HG03469 (cell line): ENCODE results near the gene MAML3.

ENCODE experiments used
- ATAC-seq: cut with Tn5 transposase; IDR thresholded peaks from one replicate; pipeline ENCODE4 v1.9.1; 2021; ENCODE audit warnings: mild to moderate bottlenecking, moderate library complexity, moderate number of reproducible peaks; ENCODE audit not compliant: unreplicated experiment

The MAML3 gene

GRCh38 chr4:139824882-139825522 is 329.0 kb downstream of the MAML3 start:
- ATAC-seq: no peak

DNA sequence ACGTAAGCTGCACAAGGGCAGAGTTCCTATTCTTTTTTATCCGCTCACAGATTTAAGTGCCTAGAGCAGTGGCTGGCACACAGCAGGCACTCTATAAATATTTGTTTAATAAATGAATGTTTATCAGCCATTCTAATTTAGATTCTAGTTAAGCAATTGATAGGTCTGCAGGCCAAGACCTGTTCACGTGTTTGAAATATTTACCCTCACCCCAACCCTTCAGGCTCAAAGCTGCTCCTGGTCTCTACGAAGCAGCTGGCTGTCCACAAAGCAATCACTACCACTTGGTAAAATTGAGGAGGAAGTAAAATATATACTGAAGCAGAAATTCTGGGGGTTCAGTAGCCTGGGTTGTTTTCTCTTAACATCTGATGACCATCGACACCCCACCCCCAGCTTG is 330.2 kb downstream of the MAML3 start:
- no peak for ATAC-seq

DNA sequence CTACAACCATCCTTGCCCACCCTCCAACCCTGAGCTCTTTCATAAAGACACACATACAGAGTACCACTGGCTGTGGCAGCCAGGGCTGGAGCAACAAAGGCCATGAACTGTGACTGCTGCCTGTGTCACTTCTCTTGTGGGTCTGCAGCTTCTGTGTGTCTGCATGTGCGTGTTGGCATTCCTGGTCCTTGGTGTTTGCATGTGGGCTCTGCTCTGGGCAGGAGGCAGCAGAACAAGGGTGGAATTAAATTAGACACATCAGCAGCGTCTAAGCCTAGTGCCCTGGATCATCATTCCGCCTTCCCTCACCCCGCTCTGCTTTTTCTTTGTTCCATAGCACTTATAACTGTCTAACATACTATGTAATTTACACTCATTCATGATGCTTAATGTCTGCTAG is 330.6 kb downstream of the MAML3 start:
- no peak for ATAC-seq

- ATAC-seq: no peak
Measured at GRCh38 chr4:139822391-139822790, 331.6 kb downstream of the MAML3 start.

GRCh38 chr4:139819082-139819481 is 334.9 kb downstream of the MAML3 start:
- ATAC-seq: no peak

GRCh38 chr4:139817657-139818452 is 336.1 kb downstream of the MAML3 start:
- ATAC-seq: no peak

DNA sequence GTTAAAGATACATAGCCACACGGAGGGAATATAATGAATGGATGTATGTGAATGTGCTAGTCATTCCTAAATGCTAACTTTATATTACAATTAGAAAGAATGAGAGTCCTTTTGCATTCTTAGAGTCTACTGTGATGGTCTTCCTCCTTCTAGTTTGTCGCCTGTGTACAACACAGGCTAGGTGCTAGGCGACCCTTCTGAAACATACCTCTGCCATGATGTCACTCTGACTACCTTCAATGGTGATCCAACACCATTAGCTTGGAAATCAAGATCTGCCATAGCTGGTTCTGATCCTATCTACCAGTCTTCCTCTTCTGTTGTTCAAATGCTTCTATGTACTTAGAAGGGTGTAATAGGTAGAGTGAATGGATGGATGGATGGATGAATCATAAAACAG is 337.1 kb downstream of the MAML3 start:
- no peak for ATAC-seq

GRCh38 chr4:139815778-139816601 is 338.0 kb downstream of the MAML3 start:
- no peak for ATAC-seq

DNA sequence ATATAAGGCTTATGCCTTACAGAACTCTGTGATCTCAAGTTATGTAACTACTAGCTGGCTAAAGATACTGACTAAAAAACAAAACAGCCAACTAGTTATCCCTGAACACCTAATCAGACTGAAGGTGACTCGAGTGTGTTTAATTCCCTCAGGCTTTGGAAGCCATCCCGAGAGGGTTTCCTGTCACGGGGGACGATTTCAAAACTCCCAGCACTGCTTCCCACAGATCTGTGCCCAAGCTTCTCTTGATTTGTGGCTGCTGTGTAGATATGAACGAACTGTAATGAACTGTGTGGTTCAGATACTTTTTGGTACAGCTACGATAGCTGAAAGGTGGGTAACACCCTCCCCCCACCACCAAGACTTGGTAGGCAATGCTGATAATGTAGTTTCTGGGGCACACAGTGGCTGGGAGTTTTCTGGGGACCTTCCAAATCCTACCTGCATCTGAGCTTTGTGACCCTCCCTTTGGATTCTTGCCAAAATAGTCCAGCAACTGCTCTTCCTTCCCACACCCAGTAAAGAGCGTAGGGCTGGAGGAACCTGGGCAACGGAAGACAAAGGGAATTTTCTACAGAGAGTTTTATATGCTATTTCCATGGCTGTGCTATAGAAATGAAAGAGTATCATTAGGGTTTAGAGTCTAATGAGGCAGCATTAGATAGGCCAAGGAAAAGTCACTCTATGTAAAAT is 339.5 kb downstream of the MAML3 start:
- ATAC-seq: no peak

GRCh38 chr4:139813881-139814280 is 340.1 kb downstream of the MAML3 start:
- ATAC-seq: no peak

- no peak for ATAC-seq
Measured at GRCh38 chr4:139810710-139811109, 343.3 kb downstream of the MAML3 start.

DNA sequence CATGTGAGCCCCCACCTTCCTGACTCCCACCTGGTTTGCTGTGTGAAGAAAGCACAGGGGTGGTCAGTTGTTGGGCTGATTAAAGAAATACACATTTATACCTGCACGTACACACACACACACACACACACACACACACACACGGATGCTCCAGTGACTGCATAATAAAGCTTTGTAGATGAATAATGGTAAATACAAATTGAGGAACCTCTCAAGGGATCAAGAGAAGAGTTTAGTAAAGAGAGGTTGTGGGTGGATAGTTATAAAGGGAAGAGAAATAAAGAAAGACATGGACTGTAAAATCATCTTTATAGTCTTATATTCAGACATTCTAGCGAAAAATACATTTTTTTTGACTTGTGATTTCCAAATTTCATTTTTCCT is 344.2 kb downstream of the MAML3 start:
- no peak for ATAC-seq

- ATAC-seq: no peak
Measured at GRCh38 chr4:139808808-139809756, 344.9 kb downstream of the MAML3 start.

DNA sequence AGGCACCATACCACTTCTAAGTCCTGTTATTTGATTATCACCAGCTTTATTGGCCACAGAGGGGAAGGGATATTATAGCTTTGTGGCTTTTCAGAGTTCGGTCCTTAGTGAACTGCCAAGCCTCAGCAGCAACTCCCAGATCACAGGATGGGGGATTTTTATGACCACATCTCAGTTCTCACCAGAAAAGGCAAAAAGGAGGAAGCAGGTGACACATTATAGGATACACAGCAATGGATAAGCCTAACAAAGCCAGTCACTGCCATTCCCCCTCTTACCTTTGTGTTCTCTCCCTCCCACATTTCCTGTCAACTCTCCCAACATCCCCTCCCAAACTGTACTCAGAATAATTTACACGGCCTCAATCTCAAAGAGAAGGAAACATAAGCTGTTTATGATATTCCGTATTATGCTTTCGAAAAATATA is 345.6 kb downstream of the MAML3 start:
- no peak for ATAC-seq

DNA sequence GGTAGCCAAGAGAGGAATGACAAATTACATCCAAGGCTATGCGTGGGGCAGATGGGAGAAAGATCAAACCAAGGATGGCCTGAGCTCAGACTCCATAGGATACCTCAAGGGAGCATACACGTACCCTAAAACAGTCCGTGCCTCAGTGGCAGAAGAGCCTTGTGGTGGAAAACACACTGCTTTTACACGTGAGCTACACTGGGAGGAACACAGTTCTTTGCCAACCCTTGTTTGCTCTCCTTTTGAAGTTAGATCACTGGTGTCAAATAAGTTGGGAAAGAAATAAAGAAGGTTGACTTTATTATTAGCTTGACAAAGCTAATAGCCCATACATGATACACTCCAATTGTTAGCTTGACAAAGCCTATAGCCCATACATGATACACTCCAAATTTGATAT is 346.5 kb downstream of the MAML3 start:
- no peak for ATAC-seq

GRCh38 chr4:139806929-139807328 is 347.1 kb downstream of the MAML3 start:
- no peak for ATAC-seq

DNA sequence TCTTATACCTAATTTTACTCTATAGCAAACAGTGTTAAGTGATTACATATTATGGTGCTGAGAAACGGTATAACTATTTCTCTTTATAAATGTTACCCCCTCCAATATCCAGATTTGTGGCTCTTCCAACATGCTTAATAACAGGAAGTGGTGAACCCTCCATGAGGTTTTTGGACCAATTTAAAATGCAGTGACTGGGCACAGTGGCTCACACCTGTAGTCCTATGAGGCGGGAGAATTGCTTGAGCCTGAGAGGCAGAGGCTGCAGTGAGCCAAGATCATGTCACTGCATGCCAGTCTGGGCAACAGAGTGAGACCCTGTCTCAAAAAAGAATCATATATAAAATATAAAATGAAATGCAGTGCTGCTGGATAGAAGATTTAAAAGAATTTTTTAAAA is 351.1 kb downstream of the MAML3 start:
- no peak for ATAC-seq

GRCh38 chr4:139802488-139802887 is 351.5 kb downstream of the MAML3 start:
- ATAC-seq: no peak

DNA sequence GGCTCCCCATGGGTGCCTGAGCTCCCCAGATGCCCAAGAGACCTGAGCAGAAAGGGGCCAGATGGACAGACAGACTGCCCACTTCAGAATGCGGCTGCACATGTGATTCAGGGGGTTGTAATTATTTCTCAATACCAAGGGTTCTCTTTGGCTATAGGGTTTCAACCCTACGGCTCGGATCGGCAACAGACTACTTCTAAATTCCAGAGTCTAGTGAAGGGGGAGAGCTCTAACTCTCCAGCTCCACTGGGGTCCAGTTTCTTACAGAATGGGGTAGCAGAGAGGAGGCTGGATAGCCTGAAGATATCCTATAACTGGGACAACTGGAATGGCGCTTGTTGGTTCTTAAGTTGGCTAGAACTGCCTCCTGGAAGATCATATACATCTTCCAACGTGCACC is 352.1 kb downstream of the MAML3 start:
- ATAC-seq: no peak

GRCh38 chr4:139800082-139800481 is 353.9 kb downstream of the MAML3 start:
- no peak for ATAC-seq
